ENCODE measurements around the gene SEMA3B.
"Not testable (repeated sequence)": the region's sequence is repeated elsewhere in the genome, so short reads cannot be mapped to it uniquely, and the experiment has no call there.

Gene SEMA3B

GRCh38 chr3:50258979-50259378, 10.0 kb upstream of the SEMA3B start:
- DNase-seq, result peak in 2 of 14 donors; percentile 20 to 37

- DNase-seq, result no peak
Measured at GRCh38 chr3:50259432-50260026, 9.4 kb upstream of the SEMA3B start.

GRCh38 chr3:50260027-50260941, 8.7 kb upstream of the SEMA3B start:
- DNase-seq, result peak; percentile 27 to 98 (median 93)

GRCh38 chr3:50260942-50261441, 8.0 kb upstream of the SEMA3B start:
- DNase-seq, result peak in 2 of 14 donors; percentile 66 to 71

GRCh38 chr3:50261505-50261904, 7.4 kb upstream of the SEMA3B start:
- peak in 2 of 14 donors; percentile 45 to 61 for DNase-seq

GRCh38 chr3:50262200-50262599, 6.7 kb upstream of the SEMA3B start:
- not testable (repeated sequence) for DNase-seq

GRCh38 chr3:50262778-50263177, 6.2 kb upstream of the SEMA3B start:
- no peak for DNase-seq

GRCh38 chr3:50263478-50264382, 5.2 kb upstream of the SEMA3B start:
- DNase-seq, result peak in 1 of 14 donors; percentile 51

GRCh38 chr3:50264383-50264963, 4.5 kb upstream of the SEMA3B start:
- peak in 12 of 14 donors; percentile 16 to 93 (median 73) for DNase-seq

- DNase-seq, result peak in 1 of 14 donors; percentile 65
Measured at GRCh38 chr3:50264964-50265485, 3.9 kb upstream of the SEMA3B start.

GRCh38 chr3:50265571-50265970, 3.4 kb upstream of the SEMA3B start:
- DNase-seq, result peak in 1 of 14 donors; percentile 52

GRCh38 chr3:50266017-50266416, 2.9 kb upstream of the SEMA3B start:
- peak in 1 of 14 donors; percentile 38 for DNase-seq

GRCh38 chr3:50266836-50267235, 2.1 kb upstream of the SEMA3B start:
- peak in 1 of 14 donors; percentile 53 for DNase-seq

GRCh38 chr3:50267280-50267913, 1.6 kb upstream of the SEMA3B start:
- peak in 11 of 14 donors; percentile 26 to 81 (median 67) for DNase-seq

- peak in 2 of 14 donors; percentile 46 to 54 for DNase-seq
Measured at GRCh38 chr3:50268276-50268675, 671 bp upstream of the SEMA3B start.

- peak in 1 of 14 donors; percentile 25 for DNase-seq
Measured at GRCh38 chr3:50269460-50269859, 513 bp downstream of the SEMA3B start.

- DNase-seq, result peak in 1 of 14 donors; percentile 57
Measured at GRCh38 chr3:50269977-50270413, 1.0 kb downstream of the SEMA3B start.

- peak in 4 of 14 donors; percentile 28 to 65 (median 48) for DNase-seq
Measured at GRCh38 chr3:50270422-50271224, 1.7 kb downstream of the SEMA3B start.

- no peak for DNase-seq
Measured at GRCh38 chr3:50271314-50271936, 2.5 kb downstream of the SEMA3B start.

- peak in 1 of 14 donors; percentile 15 for DNase-seq
Measured at GRCh38 chr3:50272538-50272910, 3.6 kb downstream of the SEMA3B start.

Data from C1 segment of cervical spinal cord (tissue), 14 donors.